Activated T-cell treated with anti-CD3 and anti-CD28 coated beads for 24 hours (primary cell): Measurements from ENCODE around the gene SYK.
A peak's percentile ranks its signal among the peaks of the same experiment; 100 is the strongest.
"Not testable (repeated sequence)": the region's sequence is repeated elsewhere in the genome, so short reads cannot be mapped to it uniquely, and the experiment has no call there.

Experiments
- DNase-seq: peaks from one replicate; pipeline ENCODE4 v3.0.0-alpha.2; 2020; ENCODE audit warnings: low read depth

Gene SYK

DNA sequence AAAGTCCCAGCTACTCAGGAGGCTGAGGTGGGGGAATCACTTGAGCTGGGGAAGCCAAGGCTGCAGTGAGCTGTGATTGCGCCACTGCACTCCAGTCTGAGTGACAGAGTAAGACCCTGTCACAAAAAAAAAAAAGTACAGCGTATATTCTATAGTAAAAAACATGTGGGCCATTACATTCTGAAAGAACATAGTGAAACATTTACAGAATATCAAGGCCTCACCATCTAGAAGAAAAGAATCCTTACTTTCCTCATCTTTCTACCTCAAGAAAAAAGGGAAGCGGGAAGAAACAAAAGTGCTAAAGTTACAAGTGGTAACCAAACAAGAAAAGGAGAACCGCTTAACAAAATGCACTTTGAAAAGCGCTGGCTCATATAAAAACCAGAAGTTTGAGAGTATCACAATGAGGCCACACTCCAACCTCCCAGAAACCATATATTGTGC, 5.7 kb upstream of the SYK start:
- no peak for DNase-seq

DNA sequence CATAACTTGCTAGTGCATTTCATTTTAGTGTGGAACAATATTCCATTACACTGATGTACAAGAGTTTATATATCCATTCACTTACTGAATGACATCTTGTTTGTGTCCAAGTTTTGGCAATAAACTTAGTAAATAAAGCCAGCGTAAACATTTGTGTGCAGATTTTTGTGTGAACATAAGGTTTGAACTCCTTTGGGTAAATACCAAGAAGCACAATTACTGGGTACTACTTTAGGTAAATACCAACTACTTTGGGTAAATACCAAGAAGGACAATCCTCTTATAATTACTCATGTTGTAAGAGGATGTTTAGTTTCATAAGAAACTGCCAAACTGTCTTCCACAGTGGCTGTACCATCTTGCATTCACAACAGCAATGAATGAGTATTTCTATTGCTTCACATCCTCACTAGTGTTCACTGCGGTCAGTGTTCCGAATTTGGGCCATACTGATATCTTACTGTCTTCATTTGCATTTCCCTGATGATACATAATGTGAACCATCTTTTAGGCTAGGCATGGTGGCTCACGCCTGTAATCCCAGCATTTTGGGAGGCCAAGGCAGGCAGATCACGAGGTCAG, 2.3 kb upstream of the SYK start:
- DNase-seq = no peak

- no peak for DNase-seq
These were observed 329 bp downstream of the SYK start for GRCh38 chr9:90801973-90802322.

GRCh38 chr9:90802386-90802985, 867 bp downstream of the SYK start:
- DNase-seq = no peak

DNA sequence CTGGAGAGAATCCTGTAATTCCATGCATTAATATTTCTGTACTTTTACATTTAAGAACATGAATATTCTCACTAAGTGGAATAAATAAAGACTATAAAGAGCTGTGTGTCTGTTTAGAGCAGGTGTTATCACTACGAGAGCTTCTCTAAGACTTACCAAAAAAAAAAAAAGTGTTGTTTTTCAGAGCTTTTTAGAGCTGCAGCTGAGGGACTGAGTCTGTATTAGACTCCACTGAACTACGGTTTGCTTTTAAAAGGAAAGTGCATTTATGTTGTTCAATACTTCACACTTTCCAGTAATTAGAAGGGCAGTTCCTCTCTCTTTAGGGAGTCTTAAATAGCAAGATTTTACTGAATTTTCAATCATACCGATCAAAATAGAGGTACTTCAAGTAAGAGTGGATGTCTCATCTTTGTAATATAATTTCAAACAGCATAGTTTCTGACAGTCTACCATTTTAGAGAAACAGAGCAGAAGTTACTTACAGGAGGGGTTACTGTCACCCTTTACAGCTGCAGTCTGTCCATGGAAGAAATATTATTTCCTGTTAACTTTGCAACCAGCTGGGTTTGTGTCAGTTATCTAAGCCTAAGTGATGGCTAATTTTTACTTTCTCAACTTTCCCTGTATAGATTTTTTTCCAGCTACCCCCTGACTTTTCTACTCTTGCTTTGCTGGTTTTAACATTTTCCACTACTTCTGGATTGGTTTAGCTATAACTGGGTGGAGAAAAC, 2.4 kb downstream of the SYK start:
- DNase-seq = no peak

DNA sequence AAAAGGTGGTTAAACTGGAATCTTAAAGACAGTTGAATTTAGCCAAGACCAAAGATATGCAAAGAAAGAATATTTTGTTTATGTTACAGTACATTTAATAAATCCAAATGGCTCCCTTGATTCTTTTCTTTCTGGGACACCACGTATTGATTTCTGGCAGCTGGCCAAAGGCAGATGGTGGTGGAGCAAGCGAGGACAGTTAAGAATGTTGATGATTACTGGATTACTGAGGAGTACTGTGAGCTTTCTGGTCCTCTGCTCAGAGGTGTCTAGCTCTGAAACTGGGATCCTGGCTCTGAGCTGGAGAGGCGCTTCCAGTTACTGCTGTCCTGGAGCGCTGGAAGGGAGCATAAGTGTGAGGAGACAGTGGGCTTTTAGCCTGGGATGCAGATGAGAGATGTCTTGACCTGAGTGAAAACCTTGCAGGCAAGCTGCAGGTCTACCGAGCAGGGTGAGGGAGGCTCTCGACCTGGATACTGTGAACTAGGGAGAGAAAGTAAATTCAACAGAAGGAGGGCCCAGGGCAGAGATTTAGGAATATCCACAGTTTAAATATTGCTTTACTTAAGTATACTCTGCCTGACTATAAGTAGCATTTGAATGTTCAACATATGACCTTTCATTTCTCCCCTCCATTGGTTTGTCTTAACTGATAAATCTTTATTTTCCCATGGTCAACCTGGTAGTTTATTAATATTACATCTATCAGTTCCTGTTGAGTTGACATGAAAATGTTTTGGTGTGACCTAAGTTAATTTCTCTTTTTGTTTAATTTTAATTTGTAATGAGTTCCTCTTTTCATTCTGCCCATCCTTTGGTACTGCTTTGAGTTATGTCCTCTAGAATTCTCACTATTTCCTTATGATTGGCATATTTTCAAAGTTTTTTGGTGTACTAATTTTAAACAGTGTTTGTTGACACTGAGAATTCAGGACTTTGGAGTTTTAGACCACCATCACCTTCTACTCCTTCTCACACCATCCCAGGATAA, 3.7 kb downstream of the SYK start:
- no peak for DNase-seq

DNA sequence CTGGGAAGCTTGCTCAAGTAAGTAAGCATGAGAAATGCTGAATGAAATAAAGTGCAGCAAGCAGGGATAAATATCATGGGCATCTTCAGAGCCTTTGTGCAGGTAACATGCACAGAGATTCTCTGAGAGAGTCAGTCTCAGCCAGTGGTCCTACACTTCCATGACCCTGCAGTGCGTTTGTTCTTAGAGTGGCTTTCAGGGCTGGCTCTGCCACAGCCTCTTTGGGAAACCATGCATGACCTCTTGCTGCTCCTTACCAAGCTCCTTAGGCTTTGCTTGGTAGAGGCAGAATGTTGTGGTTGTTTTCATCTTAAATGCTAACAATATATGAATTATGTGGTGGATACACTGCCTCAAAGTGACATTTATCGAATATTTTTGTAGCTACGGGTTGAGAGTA, 5.4 kb downstream of the SYK start:
- DNase-seq = no peak

DNA sequence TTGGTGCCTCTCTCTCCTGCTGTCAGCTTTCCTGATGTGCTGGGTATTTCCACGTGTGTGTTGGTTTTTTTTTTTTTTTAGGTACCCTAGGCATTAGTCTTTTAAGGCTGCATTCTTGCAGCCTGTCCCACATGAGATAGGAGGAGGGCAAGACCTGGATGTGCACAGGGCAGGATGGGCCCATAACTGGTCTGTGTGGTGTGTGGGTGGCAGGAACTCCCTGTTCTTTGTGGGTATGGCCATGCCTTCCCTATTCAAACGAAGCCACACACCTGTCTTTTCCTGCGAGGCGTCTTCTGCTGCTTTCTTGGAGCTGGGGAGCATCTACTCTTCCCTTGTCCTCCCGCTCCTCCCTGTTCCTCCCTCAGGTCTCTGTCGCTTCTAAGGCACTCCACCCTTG, 6.8 kb downstream of the SYK start:
- no peak for DNase-seq

DNA sequence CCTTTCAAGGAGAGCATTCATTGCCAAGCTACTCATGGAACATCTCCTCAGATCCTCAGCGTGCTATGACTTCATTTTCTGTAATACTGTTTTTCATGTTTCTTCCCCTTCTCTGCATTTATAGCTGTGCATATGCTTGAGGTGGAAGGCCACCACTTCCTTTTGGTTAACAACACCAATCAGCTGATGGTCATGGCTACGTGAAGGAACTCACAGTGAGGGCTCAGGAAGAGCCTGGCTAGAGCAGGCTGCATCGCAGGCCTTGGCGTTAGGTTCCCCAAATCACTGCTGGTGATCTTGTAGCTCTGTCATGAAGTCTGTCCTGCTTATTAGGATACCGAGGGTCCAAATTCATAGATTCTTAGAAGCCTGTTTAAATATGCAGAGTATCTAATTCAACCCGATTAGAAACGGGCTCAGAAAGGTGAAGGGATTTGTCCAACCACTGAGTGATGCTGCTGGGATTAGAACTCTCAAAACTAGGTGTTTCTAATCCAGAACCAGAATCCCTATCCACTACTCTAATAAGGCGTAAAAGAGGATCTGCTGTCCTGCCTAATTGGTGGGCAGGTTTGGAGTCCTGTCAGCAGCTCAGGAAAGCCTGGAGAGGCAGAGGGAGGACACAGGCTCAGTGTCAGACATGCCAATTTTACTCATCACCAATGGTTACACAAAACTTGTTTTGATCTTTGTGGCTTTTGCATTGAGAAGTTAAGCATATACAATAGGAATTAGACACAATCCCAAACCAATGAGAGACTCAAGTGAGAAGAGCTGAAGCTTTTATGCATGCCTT, 7.5 kb downstream of the SYK start:
- DNase-seq = no peak

- DNase-seq = no peak
These were observed 9.1 kb downstream of the SYK start for GRCh38 chr9:90810691-90811090.

DNA sequence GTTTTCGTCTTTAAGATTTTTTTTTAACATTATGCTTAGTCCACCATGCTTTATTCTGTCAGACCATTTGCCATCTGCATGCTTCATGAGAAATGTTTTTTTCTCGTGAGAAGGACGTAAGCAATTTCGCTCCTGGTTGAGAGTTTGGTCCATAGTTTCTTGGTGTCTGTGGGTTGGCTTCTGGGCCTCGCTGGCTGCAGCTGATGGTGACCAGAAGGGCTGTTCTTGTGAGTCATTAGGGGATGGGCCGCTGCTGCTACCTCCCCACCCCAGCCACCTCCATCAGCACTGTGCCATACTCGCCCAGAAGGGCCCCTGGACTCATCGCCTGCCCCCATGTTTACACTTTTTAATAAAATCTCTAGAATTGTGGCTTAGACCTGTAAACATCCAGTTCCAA, 11.4 kb downstream of the SYK start:
- DNase-seq = no peak

- DNase-seq = no peak
These were observed 11.9 kb downstream of the SYK start for GRCh38 chr9:90813523-90813922.

DNA sequence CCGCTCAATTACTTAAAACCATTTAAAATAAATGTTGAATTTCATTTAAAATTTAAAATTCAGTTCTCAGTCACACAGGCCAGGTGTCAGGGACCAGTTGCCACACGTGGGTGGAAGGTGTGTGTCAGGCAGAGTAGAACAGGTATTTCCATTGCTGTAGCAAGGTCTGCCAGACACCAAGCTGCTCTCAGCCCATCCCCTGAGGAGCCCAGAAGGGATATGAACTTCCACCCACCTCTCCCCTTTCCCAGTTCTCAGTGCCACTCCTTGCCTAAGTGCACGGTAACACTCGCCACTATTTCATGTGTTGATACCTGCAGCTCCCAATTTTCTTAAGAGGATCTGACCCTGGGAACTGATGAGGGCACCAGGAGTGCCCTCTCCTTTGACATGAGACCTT, 12.7 kb downstream of the SYK start:
- no peak for DNase-seq

DNA sequence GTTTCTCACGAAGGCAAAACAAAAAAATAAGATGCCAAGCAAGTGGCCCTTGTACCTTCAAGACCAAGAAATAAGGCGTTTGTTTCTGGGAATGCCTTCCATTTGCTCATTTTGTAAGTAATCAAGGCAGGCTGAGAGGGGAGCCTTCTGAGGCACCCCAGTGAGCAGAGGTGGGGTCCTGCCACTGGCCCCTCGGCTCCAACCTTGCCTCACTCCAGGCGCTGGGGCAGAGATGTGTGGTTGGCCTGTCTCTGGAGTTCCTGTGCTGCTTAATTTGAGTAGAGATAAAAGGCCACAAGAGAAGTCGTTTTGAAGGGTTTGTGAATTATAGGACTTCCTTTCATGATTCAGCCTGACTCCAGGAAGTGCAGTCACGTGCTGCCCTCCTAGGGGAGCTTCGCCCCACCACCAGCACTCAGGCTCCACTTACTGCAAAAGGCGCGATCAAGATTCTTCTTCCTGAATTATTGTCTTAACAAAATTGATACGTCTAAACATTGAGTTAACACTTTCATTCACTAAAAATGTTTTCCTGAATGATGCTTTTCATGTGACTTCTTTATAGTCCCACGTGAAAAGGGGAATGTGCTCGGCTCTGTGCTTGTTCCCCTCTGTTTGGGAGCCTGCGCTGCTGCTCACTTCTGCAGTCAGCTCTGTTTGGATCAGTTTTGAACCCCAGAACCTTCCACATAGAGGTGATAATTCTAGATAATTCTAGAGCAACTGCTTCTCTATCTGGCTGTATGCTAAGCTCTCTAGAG, 13.7 kb downstream of the SYK start:
- DNase-seq = peak; percentile 11

DNA sequence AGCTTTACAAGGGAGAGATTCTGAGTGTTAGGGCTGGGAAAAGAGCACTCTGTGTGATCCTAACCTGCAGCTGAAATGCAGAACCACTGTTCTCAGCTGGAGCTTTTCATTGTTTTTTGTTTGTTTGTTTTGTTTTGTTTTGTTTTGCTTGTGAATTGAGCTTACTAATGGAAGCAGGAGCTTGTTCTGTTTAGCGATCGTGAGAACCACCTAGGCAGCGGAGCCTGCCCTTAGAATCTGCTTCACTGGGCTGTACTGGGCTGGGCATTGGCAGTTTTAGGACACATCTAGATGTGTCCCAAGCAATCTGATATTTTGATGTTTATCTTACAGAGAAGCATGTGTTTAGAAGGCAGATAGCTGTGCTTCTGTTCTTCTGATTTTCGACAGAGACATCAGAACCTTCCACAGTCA, 14.3 kb downstream of the SYK start:
- no peak for DNase-seq

- DNase-seq = no peak
These were observed 15.1 kb downstream of the SYK start for GRCh38 chr9:90816690-90817089.

DNA sequence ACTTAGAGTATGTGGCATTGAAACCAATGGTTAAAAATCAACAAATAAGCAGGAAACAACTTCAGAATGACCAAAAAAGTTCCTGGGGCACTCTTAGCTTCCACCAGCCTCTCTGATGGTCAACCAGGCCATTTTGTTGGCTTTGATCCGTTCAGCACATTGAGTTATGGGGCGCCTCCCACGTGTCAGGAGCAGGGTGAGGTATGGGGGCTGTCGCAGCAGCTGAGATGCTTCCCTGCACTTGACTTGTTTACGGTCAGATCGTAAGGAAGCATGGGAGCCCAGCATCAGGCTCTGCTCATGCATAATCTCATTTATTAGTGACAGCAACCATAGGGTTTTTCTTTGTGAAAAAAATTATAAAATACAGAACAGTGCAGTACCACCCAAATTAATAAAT, 16.7 kb downstream of the SYK start:
- no peak for DNase-seq

DNA sequence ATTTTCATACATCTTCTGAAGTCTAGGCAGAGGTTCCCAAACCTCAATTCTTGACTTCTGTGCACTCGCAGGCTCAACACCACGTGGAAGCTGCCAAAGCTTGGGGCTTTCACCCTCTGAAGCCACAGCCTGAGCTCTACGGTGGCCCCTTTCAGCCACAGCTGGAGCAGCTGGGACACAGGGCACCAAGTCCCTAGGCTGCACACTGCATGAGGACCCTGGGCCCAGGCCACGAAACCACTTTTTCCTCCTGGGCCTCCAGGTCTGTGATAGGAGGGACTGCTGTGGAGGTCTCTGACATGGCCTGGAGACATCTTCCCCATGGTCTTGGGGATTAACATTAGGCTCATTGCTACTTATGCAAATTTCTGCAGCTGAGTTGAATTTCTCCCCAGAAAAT, 18.8 kb downstream of the SYK start:
- not testable (repeated sequence) for DNase-seq

DNA sequence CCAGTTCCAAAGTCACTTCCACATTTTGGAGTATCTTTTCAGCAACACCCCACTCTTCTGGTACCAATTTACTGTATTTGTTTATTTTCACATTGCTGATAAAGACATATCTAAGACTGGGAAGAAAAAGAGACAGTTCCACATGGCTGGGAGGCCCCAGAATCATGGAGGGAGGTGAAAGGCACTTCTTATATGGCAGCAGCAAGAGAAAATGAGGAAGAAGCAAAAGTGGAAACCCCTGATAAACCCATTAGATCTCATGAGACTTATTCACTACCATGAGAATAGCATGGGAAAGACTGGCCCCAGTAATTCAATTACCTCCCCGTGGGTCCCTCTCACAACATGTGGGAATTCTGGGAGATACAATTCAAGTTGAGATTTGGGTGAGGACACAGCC, 19.6 kb downstream of the SYK start:
- not testable (repeated sequence) for DNase-seq

DNA sequence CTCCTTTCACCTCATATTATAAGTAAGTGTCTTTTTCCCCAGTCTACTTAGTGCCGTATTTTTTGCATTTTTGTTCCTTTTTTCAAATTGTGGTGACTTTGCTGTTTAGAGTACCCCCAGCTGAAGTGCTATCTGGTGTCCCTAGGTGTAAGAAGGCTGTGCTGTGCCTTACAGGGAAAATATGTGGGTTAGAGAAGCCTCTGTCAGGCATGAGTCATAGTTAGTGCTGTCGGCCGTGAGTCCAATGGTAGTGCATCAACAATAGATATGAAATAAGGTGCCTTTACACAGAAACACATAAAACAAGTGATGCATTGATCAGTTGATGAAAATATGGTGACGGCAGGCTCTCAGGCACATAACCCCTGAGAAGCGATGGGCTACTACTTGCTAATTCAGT, 20.1 kb downstream of the SYK start:
- no peak for DNase-seq

DNA sequence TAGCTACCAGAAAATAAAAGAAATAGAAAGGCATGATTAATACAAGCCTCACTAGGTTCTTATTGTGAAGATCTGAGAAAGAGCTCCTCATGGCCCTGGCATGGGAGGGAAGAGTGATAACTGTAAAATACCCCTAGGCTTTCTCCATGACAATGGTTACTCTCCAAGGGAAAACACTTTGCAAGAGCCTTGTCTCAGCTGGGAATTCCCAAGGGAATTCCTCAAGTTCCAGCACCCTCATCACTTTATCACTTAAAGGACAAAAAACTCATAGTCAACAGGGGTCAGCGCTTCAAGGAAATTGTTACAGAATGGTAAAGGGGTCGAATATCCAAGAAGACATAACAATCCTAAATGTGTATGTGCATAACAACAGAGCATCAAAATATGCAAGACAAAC, 21.2 kb downstream of the SYK start:
- no peak for DNase-seq
